Cardiac fibroblast (primary cell): ENCODE results near the gene ADARB2.

Source experiments
- DNase-seq, 2 donors: peaks; one replicate each; pipeline versions ENCODE4 v3.0.0 to v3.0.0-alpha.2; 2010; ENCODE audit warnings: low read depth in 2 of 2
- H3K4me3 ChIP-seq, 2 donors: replicated peaks in 1 of 2; 1 replicate in 1 of 2; 2 replicates in 1 of 2; pipeline ENCODE4 v1.5.1; 2011; ENCODE audit warnings: low read depth in 2 of 2, low read length in 2 of 2, mild to moderate bottlenecking in 2 of 2, moderate library complexity in 1 of 2
- CTCF ChIP-seq: IDR thresholded peaks from one replicate; pipeline ENCODE4 v1.5.1; 2011; ENCODE audit warnings: low read depth, mild to moderate bottlenecking, low read length, inconsistent platforms

ADARB2 gene

GRCh38 chr10:1650542-1651269 lies 86.6 kb downstream of the ADARB2 start:
- no peak for TF ChIP-seq CTCF
- no peak overlapping the region for H3K4me3 ChIP-seq
- no peak for DNase-seq

GRCh38 chr10:1648648-1649047 lies 88.7 kb downstream of the ADARB2 start:
- TF ChIP-seq CTCF, result no peak
- no peak for DNase-seq
- no peak overlapping the region for H3K4me3 ChIP-seq

GRCh38 chr10:1646332-1646731 lies 91.0 kb downstream of the ADARB2 start:
- DNase-seq, result no peak
- no peak for TF ChIP-seq CTCF

GRCh38 chr10:1645896-1646295 lies 91.4 kb downstream of the ADARB2 start:
- H3K4me3 ChIP-seq, result no peak overlapping the region
- no peak for DNase-seq
- no peak for TF ChIP-seq CTCF

More at GRCh38 chr10:1646332-1646731, 91.0 kb downstream of the ADARB2 start:
- H3K4me3 ChIP-seq, result no peak overlapping the region

GRCh38 chr10:1644191-1644711 lies 93.1 kb downstream of the ADARB2 start:
- no peak for TF ChIP-seq CTCF
- DNase-seq, result no peak
- no peak overlapping the region for H3K4me3 ChIP-seq

GRCh38 chr10:1643908-1644179 lies 93.5 kb downstream of the ADARB2 start:
- TF ChIP-seq CTCF, result no peak
- no peak overlapping the region for H3K4me3 ChIP-seq
- no peak for DNase-seq
